ENCODE measurements around the gene CALU. TPM values are rescaled to one million over a fixed set of nuclear protein-coding genes. Genes with fewer than 3 reads are reported as not detected.

CALU gene
- total RNA-seq, 2 donors from 2014 or later = 76.2 to 87.8 TPM

GRCh38 chr7:128770233-128770632, 31.1 kb downstream of the CALU start:
- no peak for DNase-seq (ENCODE audit: low spot score)
- peaks cover 3% of the 10 kb centered on the region for H3K4me1 ChIP-seq (replicated peaks)
- TF ChIP-seq POLR2A (IDR thresholded peaks at IDR 0.05) (no peak), CTCF (IDR thresholded peaks at IDR 0.05) (no peak), POLR2AphosphoS5 (IDR thresholded peaks at IDR 0.05) (no peak)
- H3K27ac ChIP-seq = no peak overlapping the region
- no peaks in the 10 kb centered on the region for H3K36me3 ChIP-seq
- intact Hi-C loops (cut with DNase I) = no loop called here
- no peaks in the 10 kb centered on the region for H3K9me3 ChIP-seq
- no peaks in the 10 kb centered on the region for H3K27me3 ChIP-seq (replicated peaks; ENCODE audit: insufficient read depth)
- 57% methylated on average over 2 of the region's 2 CpGs for WGBS
- H3K4me3 ChIP-seq = no peak overlapping the region

GRCh38 chr7:128773604-128774003, 34.4 kb downstream of the CALU start:
- no peak overlapping the region for H3K4me3 ChIP-seq
- no peak for DNase-seq (ENCODE audit: low spot score)
- H3K4me1 ChIP-seq (replicated peaks) = peaks cover 3% of the 10 kb centered on the region
- intact Hi-C loops (cut with DNase I) = no loop called here
- no peaks in the 10 kb centered on the region for H3K36me3 ChIP-seq
- H3K27me3 ChIP-seq (replicated peaks; ENCODE audit: insufficient read depth) = no peaks in the 10 kb centered on the region
- TF ChIP-seq CTCF (IDR thresholded peaks at IDR 0.05) (no peak), POLR2AphosphoS5 (IDR thresholded peaks at IDR 0.05) (no peak)
- H3K27ac ChIP-seq = no peak overlapping the region
- no peaks in the 10 kb centered on the region for H3K9me3 ChIP-seq
- WGBS = 98% methylated on average over 12 of the region's 12 CpGs

GRCh38 chr7:128774029-128774689, 35.0 kb downstream of the CALU start:
- TF ChIP-seq POLR2AphosphoS5 (IDR thresholded peaks at IDR 0.05) (no peak), CTCF (IDR thresholded peaks at IDR 0.05) (no peak), POLR2A (IDR thresholded peaks at IDR 0.05) (no peak)
- no peaks in the 10 kb centered on the region for H3K36me3 ChIP-seq
- intact Hi-C loops (cut with DNase I) = no loop called here
- no peak overlapping the region for H3K27ac ChIP-seq
- no peaks in the 10 kb centered on the region for H3K9me3 ChIP-seq
- no peak for DNase-seq (ENCODE audit: low spot score)
- 88% methylated on average over 13 of the region's 13 CpGs for WGBS
- no peaks in the 10 kb centered on the region for H3K27me3 ChIP-seq (replicated peaks; ENCODE audit: insufficient read depth)
- H3K4me1 ChIP-seq (replicated peaks) = peaks cover 3% of the 10 kb centered on the region
- no peak overlapping the region for H3K4me3 ChIP-seq

GRCh38 chr7:128774921-128775320, 35.8 kb downstream of the CALU start:
- Histone ChIP-seq H3K36me3 (no peaks in the 10 kb centered on the region), H3K27me3 (replicated peaks; ENCODE audit: insufficient read depth) (no peaks in the 10 kb centered on the region), H3K9me3 (no peaks in the 10 kb centered on the region), H3K27ac (no peak overlapping the region), H3K4me3 (no peak overlapping the region), H3K4me1 (replicated peaks) (peaks cover 3% of the 10 kb centered on the region)
- TF ChIP-seq POLR2A (IDR thresholded peaks at IDR 0.05) = no peak
- DNase-seq (ENCODE audit: low spot score) = no peak
- 93% methylated on average over 7 of the region's 7 CpGs for WGBS
- intact Hi-C loops (cut with DNase I) = no loop called here

- H3K27ac ChIP-seq = no peak within 1 kb of the TSS
- no peaks in the 10 kb centered on the region for H3K9me3 ChIP-seq
- no peaks in the 10 kb centered on the region for H3K27me3 ChIP-seq (replicated peaks; ENCODE audit: insufficient read depth)
- intact Hi-C loops (cut with DNase I) = no loop called here
- no peak for DNase-seq (ENCODE audit: low spot score)
- no peaks in the 10 kb centered on the region for H3K36me3 ChIP-seq
- WGBS = 96% methylated on average over 4 of the region's 4 CpGs
- peaks cover 3% of the 10 kb centered on the region for H3K4me1 ChIP-seq (replicated peaks)
- H3K4me3 ChIP-seq = no peak within 1 kb of the TSS
- TF ChIP-seq CTCF (IDR thresholded peaks at IDR 0.05) (no peak), POLR2AphosphoS5 (IDR thresholded peaks at IDR 0.05) (no peak), POLR2A (IDR thresholded peaks at IDR 0.05) (no peak)
Measured at GRCh38 chr7:128775744-128776474, 36.8 kb downstream of the CALU start, which contains the start of gene OPN1SW. OPN1SW (minus strand) TSS chr7:128775794; CDS start chr7:128775781, 13 bp downstream.
